ENCODE results near the gene TMED9.

DNA sequence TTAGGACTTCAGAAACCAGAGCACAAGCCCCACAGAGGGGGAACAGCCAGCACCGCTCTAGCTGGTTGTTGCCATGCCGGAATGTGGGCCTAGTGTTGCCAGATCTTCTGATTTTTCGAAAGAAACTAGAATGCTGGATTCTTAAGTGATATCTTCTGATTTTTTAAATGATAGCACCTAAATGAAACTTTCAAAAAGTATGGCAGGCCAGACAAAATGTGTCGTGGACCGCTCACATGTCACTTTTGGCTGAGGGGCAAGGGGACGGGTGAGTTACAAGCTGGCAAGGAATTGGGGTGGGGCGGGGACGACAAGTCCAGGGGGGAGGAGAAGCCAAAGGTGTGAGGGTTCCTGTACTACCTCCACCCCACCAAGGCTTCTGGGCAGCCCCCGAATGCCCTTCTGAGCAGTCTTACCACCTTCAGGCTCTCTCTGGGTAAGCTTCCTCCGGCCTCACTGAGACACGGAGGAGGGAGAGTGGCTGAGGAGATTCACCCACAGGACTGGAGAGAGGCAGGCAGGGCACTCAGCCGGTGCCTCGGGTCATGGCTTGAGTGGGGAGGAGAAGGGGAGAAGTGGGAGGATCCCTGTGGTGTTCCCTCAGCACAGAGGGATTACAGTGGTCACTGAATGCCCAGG is 18.2 kb downstream of the TMED9 start:
- TF ChIP-seq, protein P1, sequence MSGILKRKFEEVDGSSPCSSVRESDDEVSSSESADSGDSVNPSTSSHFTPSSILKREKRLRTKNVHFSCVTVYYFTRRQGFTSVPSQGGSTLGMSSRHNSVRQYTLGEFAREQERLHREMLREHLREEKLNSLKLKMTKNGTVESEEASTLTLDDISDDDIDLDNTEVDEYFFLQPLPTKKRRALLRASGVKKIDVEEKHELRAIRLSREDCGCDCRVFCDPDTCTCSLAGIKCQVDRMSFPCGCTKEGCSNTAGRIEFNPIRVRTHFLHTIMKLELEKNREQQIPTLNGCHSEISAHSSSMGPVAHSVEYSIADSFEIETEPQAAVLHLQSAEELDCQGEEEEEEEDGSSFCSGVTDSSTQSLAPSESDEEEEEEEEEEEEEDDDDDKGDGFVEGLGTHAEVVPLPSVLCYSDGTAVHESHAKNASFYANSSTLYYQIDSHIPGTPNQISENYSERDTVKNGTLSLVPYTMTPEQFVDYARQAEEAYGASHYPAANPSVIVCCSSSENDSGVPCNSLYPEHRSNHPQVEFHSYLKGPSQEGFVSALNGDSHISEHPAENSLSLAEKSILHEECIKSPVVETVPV (CRISPR knock-in tag; IDR thresholded peaks at IDR 0.05): no peak
- TF ChIP-seq ARNTL (CRISPR knock-in tag; IDR thresholded peaks at IDR 0.05; ENCODE audit: borderline replicate concordance, low read depth): no peak
- no peak for TF ChIP-seq ZNF70 (CRISPR knock-in tag; IDR thresholded peaks at IDR 0.05)
- TF ChIP-seq, protein P2, sequence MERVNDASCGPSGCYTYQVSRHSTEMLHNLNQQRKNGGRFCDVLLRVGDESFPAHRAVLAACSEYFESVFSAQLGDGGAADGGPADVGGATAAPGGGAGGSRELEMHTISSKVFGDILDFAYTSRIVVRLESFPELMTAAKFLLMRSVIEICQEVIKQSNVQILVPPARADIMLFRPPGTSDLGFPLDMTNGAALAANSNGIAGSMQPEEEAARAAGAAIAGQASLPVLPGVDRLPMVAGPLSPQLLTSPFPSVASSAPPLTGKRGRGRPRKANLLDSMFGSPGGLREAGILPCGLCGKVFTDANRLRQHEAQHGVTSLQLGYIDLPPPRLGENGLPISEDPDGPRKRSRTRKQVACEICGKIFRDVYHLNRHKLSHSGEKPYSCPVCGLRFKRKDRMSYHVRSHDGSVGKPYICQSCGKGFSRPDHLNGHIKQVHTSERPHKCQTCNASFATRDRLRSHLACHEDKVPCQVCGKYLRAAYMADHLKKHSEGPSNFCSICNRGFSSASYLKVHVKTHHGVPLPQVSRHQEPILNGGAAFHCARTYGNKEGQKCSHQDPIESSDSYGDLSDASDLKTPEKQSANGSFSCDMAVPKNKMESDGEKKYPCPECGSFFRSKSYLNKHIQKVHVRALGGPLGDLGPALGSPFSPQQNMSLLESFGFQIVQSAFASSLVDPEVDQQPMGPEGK (CRISPR knock-in tag; IDR thresholded peaks at IDR 0.05; ENCODE audit: borderline replicate concordance): no peak
- no peak for TF ChIP-seq SNAI2 (CRISPR knock-in tag; IDR thresholded peaks at IDR 0.05)
- no peak for TF ChIP-seq CSDC2 (CRISPR knock-in tag; IDR thresholded peaks at IDR 0.05)
- TF ChIP-seq, protein P3, sequence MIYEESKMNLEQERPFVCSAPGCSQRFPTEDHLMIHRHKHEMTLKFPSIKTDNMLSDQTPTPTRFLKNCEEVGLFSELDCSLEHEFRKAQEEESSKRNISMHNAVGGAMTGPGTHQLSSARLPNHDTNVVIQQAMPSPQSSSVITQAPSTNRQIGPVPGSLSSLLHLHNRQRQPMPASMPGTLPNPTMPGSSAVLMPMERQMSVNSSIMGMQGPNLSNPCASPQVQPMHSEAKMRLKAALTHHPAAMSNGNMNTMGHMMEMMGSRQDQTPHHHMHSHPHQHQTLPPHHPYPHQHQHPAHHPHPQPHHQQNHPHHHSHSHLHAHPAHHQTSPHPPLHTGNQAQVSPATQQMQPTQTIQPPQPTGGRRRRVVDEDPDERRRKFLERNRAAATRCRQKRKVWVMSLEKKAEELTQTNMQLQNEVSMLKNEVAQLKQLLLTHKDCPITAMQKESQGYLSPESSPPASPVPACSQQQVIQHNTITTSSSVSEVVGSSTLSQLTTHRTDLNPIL (CRISPR knock-in tag; IDR thresholded peaks at IDR 0.05; ENCODE audit: low read depth): no peak
- no peak for TF ChIP-seq ESRRG (CRISPR knock-in tag; IDR thresholded peaks at IDR 0.05)
- no peak for TF ChIP-seq BACH2 (CRISPR knock-in tag; IDR thresholded peaks at IDR 0.05; ENCODE audit: borderline replicate concordance)
- no peak for TF ChIP-seq ZFP30 (CRISPR knock-in tag; IDR thresholded peaks at IDR 0.05)
- TF ChIP-seq, protein P4, sequence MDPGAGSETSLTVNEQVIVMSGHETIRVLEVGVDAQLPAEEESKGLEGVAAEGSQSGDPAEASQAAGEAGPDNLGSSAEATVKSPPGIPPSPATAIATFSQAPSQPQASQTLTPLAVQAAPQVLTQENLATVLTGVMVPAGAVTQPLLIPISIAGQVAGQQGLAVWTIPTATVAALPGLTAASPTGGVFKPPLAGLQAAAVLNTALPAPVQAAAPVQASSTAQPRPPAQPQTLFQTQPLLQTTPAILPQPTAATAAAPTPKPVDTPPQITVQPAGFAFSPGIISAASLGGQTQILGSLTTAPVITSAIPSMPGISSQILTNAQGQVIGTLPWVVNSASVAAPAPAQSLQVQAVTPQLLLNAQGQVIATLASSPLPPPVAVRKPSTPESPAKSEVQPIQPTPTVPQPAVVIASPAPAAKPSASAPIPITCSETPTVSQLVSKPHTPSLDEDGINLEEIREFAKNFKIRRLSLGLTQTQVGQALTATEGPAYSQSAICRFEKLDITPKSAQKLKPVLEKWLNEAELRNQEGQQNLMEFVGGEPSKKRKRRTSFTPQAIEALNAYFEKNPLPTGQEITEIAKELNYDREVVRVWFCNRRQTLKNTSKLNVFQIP (CRISPR knock-in tag; IDR thresholded peaks at IDR 0.05; ENCODE audit: borderline replicate concordance, low read depth): no peak
- no peak for TF ChIP-seq ZNF565 (CRISPR knock-in tag; conservative IDR thresholded peaks at IDR 0.05; ENCODE audit: low read depth)
- no peak for TF ChIP-seq RARB (CRISPR knock-in tag; IDR thresholded peaks at IDR 0.05)

Measured in SK-N-SH treated with all-trans-retinoic acid at 6 μM for 48 hours (cell line).